ENCODE measurements around the gene OS9.

Gene OS9

DNA sequence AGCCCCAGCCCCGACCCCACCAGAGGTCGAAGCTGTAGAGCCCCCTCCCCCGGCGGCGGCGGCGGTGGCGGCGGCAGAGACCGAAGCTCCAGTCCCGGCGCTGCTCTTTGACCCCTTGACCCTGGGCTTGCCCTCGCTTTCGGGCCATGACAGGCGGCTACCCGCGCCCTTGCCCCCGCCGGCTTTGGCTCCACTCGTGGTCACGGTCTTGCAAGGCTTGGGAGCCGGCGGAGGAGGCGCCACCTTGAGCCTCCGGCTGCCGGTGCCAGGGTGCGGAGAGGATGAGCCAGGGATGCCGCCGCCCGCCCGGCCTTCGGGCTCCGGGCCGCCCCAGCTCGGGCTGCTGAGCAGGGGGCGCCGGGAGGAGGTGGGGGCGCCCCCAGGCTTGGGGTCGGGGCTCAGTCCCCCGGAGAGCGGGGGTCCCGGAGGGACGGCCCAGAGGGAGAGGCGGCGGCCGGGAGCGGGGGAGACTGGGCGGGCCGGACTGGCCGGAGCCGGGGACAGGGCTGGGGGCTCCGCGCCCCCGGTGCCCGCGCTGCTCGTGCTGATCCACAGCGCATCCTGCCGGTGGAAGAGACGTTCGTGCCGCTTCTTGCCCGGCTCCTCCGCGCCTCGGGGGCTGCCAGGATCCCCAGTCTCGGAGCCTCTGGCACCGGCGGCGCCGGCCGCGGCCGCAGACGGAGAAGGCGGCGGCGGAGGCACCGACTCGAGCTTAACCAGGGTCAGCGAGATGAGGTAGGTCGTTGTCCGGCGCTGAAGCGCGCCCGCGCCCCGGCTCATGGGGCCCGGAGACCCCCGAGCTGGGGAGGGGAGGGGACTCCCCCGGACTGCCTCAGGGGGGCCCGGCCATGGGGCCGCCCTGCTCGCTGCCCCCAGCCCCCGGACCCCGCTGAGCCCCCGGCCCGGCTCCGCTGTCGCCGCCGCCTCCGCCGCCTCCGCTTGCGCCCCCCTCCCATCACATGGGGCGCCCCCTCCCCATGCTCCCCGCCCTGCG lies 43.8 kb downstream of the OS9 start:
- DNase-seq (ENCODE audit: low read depth), result peak; percentile 30

DNA sequence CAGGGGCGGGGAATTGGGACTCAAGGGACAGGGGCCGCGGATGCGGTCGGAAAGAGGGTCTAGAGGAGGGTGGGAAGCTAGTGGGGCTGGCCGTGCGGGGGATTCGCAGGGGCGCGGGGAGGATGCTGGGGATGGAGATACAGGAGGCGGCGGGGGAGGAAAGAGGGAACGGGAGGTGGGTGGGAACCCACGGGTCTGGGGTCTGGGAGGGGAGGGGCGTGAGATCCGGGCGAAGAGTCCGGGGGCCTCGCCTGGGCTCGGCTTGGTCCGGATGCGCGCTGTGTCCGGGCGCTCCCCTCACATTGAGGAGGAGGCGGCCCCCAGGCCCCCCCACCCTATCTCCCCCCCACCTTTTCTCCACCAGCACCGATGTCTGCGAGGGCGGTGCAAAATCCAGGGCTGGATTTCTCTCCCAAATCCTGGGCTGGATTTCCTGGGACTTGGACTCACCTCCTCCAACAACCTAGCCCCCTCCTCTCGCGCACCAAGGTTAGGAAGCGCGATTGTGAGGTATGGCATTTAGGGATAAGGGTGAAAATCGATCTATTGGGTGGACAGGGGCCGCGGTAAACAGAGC lies 44.8 kb downstream of the OS9 start, which contains the start of gene AGAP2:
Gene AGAP2, minus strand, starts transcription at position 82 of the 577 bp plus-strand sequence. CDS start 496 bp downstream, outside the sequence.
- no peak for DNase-seq (ENCODE audit: low read depth)

DNA sequence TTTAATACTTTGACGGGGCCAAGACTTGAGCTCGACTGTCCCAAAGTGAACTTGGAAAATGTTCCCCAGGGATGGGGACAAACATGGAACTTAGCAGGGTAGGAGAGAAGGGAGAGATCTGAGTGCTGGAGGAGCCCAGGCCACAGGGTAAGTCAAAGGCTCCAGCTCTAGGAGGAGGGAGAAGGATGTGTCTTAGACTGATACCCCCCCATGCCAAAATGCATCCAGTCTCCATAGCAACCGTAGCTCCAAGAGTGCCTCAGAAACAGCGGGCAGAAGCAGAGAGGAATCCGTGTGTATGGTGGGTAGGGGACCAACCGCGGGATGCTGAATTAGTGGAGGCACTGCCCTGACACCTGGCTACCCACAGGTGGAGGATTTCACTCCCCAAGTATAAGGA lies 45.5 kb downstream of the OS9 start:
- no peak for DNase-seq (ENCODE audit: low read depth)

DNA sequence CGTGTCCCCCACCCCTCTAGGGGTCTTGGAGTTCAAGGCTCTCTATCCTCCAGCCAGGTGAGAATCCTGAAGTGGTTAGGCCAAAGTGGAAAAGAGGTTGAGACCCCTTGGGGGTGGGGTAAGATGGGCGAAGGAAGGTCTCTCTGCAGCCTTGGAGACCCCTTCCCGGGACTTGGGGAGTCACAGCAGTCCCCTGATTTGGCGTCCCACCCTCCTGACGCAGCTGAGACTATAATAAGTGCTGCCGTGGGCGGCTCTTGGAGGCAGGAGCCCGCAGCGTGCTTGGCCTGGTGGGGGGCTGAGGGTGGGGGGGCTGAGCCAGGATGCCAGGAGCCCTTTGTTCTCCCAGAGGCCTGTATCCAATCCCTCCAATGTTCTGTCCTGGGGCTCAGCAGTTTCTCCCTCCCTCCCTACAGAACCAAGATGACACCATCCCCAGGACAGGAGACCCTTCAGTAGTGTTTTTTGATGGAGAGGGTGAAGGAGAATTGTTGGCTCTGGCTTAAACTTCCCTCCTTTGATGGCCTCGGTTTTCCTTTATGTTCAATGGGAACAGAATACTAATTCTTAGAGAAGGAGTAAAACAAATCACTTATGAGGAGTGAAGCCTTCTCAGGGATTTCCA lies 46.1 kb downstream of the OS9 start:
- DNase-seq (ENCODE audit: low read depth), result no peak

DNA sequence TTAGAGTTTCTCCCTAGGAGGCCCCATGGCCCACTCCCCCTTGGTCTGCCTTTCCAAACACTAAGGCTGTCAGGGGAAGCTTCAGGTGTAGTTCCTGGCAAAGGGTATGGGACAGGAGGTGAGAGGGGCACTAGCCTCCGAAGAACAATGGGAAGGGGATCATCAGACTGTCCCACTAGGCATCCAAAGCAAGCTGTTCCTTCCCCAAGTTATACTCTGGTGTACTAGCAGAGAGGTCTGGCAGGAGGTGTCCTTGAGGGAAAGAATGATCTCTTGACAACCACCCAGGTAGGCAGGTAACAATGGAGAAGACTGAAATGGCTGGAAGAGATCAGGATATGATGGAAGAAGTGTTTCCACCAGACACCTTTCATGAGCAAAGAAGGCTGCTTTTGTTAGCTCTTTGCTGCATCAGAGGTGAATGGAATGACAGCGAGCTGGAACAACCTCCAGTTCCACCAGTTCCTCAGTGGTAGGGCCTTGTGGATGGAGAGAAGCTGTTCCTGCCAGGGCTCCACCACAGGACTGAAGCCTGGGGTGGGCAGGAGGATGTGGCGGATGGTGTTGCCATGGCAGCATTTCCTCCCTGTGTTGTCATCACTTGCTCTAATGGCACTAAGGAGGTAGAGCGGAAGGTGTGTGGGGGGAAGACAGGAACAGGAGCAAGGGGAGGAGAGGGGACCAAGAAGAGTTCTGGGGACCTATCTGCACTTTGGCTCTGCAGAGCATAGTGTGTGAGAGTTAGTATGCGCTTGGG lies 46.9 kb downstream of the OS9 start:
- no peak for DNase-seq (ENCODE audit: low read depth)

DNA sequence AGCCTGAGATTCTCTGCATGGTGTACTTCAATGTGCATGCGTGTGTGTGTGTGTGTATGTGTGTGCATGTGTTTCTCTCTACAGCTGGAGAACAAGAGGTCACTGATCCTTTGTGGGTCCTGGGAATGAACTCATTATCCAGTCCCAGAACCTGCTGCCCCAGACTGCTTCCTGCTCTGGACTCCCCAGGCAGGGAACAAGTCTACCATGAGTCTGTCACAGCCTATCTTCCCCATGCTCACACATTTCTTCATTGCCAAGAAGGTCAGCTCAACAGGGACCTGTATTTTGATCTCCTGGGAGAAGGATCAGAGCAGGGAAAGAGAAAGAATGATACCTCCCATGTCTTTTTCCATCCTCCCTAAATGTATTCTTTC lies 47.5 kb downstream of the OS9 start:
- no peak for DNase-seq (ENCODE audit: low read depth)

DNA sequence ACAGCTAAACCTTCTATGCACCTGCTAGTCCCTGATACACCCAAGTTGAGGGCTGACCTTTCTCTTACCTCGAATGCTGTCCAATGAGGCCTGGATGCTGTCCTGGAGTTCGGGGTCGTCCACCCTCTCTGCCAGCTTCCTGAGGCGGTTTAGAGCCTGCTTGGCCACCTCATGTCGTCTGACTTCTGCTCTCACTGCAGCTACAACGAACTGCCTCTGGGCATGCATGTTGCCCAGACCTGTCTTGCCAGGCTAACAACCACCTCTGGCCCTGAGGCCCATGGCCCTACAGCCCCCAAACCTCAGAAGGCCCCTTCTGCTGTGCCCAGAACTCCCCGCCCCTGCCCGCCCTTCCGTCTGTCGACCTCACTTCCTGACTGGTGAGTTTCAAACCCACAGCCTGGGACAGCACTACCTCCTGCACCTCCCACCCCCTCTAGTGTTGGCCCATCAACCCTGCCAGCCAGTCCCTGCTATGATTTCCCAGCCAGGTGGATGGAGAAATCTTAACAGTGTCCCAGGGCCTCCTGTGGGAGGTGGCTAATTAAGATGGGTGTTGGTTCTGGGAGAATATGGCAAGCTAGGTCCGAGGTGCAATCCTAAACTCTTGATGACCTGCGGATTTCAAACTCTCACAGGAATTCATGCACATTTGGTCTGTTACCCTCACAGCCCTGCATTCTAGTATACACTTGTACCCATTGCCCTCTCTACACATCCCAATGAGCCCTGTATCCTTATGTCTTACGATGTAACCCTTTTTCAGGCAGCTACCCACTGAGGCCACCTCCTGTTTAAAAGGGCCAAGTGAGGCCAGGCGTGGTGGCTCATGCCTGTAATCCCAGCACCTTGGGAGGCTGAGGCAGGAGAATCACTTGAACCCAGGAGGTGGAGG lies 48.2 kb downstream of the OS9 start:
- DNase-seq (ENCODE audit: low read depth), result no peak

DNA sequence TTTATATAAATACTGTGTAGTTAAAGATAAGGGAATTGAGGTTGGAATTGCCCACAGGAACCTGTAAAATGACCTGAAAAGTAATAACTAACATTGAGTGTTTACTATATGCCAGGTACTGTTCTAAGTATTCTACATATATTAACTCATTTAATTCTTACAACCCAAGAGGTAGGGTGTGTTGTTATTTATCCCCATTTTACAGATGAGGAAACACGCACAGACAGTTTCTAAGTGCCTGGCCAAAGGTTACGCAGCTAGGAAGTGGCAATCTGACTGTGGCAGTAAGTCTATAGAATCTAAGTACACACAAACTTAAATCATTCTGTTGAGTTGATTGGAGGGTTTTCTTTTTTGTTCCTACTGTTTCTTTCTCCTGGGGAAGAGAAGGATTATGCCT lies 49.8 kb downstream of the OS9 start:
- DNase-seq (ENCODE audit: low read depth), result no peak

DNA sequence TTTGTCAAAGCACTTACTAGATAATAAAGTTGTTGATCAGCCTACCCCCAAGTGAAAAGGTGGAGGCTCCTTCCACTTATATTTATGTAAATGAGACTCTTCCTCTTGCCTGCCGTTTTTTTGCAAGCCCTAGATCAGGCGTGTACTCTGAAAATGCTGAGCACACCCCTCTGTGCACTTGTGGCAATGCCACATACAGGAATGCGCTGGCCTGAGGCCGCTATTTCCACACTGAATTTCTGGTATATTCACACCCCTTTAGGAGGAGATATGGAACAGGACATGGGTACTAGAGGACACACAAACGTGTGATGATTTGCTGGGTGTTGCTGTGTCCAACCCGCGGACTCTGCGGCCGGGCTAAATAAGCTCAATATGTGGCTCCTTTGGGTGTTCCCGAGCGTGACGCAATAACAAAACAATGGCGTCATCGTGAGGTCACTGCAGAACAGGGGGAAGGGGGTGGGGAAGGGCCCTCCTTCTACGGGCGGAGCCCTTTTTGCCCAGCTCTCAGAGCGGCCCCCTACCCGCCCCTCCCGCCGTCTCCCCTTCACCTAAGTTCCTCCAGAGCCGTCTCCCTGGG lies 50.4 kb downstream of the OS9 start:
- no peak for DNase-seq (ENCODE audit: low read depth)

DNA sequence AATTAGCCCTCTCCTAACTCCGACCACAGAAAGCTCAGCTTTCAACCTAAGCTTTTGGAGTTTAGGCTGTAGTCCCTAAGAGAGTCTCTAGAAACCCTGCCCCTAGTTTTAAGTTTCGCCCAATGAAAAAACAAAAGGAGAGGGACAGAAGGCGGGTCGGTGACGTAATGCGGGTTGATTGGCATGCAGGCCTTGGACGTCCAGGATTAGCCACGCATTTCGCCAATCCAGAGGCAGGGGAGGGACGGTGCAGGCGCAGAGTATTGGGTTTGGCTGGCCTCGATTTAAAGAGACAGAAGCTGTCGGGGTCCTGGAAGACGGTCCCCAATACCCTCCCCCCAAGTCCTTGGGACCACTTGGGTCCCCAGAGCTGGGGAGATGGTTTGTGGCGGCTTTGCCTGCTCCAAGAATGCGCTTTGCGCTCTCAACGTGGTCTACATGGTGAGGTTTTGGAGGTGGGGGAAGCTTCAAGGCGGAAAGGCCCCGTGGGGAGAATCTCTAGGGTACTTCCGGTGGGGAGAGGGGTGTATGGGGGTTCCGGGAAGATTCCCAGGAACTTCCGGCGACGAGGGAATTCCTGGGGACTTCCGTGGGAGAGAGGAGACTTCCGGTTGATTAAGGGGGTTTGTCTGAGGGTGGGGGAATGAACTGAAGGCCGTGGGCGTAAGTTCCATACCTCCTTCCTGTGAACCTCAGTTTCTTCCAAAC lies 51.0 kb downstream of the OS9 start, which contains the start of gene TSPAN31:
Gene TSPAN31, plus strand, starts transcription at position 263 of the 708 bp plus-strand sequence. Its CDS starts 116 bp downstream, at position 379.
- peak; percentile 99 for DNase-seq (ENCODE audit: low read depth)

DNA sequence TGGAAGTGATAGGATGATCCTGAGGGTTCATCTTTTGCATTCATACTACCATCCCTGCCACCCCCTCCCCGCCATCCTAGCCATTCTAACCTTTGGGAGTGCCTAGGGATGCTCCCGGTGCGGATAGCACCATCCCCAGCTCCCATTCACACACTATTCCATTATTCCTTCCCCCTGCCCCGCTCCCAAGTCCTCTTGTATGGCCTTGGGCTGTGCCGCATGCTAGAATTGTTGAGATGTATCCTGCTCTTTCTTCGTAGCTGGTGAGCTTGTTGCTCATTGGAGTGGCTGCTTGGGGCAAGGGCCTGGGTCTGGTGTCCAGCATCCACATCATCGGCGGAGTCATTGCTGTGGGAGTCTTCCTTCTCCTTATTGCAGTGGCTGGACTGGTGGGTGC lies 51.6 kb downstream of the OS9 start:
- DNase-seq (ENCODE audit: low read depth), result no peak

DNA sequence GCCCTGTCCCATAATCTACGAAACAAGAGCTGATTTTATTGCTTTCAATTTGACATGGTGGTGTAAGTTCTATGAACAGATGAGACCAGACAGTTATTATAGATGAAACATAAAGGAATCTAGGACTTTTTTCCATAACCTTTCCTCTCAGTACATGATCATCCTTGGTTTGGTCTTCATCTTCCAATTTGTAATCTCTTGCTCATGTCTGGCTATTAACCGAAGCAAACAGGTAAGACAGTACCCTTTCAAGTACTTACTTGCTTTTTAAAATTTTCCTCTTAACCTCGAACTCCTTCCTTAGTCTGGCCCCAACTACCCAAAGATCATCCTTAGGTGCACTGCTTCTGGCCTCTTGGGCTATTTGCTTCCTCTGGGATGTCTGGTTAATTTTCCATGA lies 52.1 kb downstream of the OS9 start:
- DNase-seq (ENCODE audit: low read depth), result no peak

DNA sequence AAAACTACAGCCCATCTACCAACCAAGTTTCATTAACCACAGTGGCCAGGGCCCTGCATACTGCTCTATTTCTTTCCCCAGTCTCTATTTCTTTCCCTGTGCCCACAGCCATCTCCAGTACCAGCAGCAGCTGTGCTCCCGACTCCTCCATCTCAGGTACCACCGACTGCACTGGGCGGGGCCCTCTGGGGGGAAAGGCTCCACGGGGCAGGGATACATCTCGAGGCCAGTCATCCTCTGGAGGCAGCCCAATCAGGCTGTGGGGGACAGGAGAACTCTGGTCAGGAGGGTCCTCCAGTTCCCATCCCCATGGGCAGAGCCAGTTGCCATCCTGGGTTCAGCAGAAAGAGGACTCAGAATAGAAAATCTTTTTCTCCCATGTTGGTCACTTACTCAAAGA lies 55.1 kb downstream of the OS9 start:
- no peak for DNase-seq (ENCODE audit: low read depth)

DNA sequence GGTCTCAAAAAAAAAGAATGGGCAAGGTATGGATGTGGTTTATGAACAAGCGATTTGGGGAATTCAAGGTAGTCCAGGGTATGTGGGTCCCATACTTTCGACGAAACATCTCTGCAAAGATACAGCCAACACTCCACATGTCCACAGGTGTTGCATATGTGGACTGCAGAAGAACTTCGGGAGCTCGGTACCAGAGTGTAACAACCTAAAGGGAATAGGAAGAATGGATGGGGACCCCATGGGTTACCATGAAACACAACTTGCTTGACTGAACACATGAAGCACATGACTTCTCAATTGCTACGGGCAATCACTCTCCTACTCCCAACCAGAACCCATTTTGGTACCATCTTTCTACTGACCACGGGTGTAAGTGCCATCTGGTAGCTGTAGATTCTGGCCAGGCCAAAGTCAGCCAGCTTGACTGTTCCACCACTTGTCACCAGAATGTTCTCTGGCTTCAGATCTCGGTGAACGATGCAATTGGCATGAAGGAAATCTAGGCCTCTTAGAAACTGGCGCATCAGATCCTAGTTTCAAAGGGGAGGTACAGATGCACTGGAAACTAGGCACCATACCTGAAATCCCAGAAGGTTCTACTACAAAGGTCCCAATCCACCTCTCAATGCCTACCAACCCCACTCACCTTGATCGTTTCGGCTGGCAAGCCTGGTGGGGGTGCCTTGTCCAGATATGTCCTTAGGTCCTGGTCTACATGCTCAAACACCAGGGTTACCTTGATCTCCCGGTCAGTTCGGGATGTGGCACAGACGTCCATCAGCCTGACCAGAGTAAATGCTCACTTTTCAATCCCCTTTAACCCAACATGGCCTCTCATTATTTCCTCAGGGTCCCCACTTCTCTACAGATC lies 56.9 kb downstream of the OS9 start:
- no peak for DNase-seq (ENCODE audit: low read depth)

DNA sequence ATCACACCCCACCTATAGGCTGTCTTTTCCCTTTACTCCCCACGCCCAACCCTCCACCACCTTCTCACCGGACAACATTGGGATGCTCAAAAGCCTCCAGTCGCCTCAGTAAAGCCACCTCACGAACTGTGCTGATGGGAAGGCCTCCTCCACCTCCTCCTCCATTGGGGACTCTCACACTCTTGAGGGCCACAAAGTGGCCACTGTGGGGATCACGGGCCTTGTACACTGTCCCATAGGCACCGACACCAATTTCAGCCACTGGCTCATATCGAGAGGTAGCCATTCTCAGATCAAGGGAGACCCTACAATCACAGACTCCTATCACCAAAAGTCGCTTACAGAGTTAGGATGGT lies 57.5 kb downstream of the OS9 start:
- no peak for DNase-seq (ENCODE audit: low read depth)

DNA sequence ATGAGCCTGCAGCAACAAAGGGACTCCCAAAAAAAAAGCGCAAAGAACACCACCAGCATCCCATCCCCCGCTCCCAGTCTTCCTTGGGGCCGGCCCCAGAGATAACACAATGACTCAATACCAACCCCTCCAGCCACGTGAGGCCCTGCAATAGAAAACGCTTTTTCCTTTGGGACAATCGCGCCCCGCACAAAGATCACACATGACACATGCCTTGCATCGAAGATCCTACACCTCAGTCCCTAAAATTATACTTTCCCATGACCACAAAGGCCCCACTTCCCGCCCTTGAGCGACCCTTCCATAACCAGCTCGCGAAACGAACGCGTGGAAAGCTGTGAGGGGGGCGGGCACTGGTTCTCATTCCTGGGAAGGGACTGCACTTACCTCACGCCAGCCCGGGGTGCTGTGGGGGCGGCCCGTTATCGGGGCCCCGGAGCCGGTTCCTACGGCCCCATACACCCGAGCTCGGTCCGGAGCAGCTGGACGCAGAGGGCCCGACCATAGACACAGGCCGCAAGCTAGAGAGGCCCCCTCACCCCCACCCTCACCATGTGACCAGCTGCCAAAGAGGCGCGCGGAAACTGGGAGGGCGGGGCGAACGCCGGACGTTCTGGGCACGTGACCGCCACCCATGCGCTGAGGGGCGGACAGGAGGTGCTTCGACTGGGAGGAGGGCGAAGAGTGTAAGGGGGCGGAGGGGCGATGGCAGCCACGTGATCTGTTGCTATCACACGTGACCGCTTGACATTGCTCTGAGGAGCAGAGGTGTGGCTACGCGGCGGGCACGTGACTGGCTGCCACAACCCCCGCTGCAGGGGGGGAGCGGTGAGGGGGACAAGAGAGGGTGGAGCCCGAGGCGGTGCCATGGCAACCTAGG lies 58.1 kb downstream of the OS9 start, which contains the start of gene CDK4:
Gene CDK4, minus strand, starts transcription at position 523 of the 880 bp plus-strand sequence. CDS start 593 bp downstream, outside the sequence.
- peak; percentile 100 for DNase-seq (ENCODE audit: low read depth)

DNA sequence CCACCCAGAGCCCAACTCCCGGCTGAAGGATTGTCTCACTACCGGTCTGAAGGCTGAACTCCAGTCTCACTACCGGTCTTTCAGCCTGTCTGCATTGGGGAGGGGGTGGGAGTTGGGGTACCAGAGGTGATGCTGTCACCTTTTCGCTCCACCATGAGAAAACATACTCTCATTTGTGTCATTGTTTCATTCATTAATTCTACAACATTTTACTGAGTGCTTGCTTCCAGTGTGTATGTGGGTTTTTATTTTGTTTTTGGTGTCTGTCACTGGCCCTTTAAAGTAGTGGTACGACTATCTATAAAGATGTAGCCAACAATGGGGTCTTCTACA lies 58.7 kb downstream of the OS9 start:
- no peak for DNase-seq (ENCODE audit: low read depth)

DNA sequence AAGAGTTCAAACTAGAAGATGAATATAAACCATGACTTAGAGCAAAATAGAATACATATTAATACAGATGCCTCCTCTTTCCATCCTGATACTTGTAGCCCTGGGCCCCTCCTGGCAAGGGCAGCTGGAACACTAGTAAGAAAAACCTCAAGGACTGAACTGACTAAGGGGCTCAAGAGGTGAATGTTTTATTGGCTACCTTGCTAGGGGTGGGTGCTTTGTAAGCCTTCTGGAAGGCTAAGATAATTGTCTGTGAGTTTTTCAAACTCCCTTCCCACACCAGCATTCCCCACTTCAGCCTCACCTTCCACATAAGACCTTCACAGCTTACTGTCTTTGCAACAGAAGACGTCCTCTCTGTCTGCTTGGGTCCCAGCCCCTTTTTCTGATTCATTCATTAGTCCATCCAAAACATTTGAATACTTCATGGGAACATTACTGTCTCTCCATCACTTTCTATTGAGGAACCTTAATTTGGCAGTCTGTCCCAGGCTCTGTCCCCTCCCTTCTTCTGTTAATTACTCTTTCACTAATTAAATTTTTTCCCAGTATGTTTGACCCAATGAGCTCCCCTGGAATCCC lies 59.9 kb downstream of the OS9 start:
- no peak for DNase-seq (ENCODE audit: low read depth)
